Adrenal gland (tissue), 12 donors: Measurements from ENCODE around the gene STARD13. TPM values are rescaled to one million over a fixed set of nuclear protein-coding genes. Genes with fewer than 3 reads are reported as not detected.

Source experiments
- DNase-seq, 7 donors: peaks; one replicate each; pipeline ENCODE4 v3.0.0-alpha.2; 2019 to 2020
- H3K27ac ChIP-seq, 5 donors: fragments of 200-600 bp; sonication (generic) in 4 of 5; 1 replicate in 3 of 5; 2 replicates in 2 of 5; pipeline versions ENCODE4 v1.5.1 to v1.8.0; 2016 to 2020; ENCODE audit warnings: mild to moderate bottlenecking in 1 of 5
- H3K27me3 ChIP-seq: fragments of 200-600 bp; 2 replicates; pipeline ENCODE4 v1.8.0; 2021
- H3K36me3 ChIP-seq, 2 donors: fragments of 200-600 bp; replicated peaks in 1 of 2; 1 replicate in 1 of 2; 2 replicates in 1 of 2; pipeline versions ENCODE4 v1.5.1 to v1.8.0; 2018 to 2022
- H3K4me1 ChIP-seq, 2 donors: fragments of 200-600 bp; replicated peaks in 1 of 2; 1 replicate in 1 of 2; 2 replicates in 1 of 2; pipeline versions ENCODE4 v1.5.1 to v1.8.0; 2018 to 2021
- H3K4me3 ChIP-seq, 4 donors: fragments of 200-600 bp; sonication (generic) in 3 of 4; one replicate each; pipeline ENCODE4 v1.5.1; 2016 to 2018
- H3K9me3 ChIP-seq, 3 donors: fragments of 200-600 bp; sonication (generic) in 1 of 3; replicated peaks in 1 of 3; 1 replicate in 2 of 3; 2 replicates in 1 of 3; pipeline versions ENCODE4 v1.5.1 to v1.8.0; 2016 to 2021
- CTCF ChIP-seq, 6 experiments: fragments of 450-650 bp in 4 of 6; fragments of 200-600 bp in 2 of 6; sonication (generic) in 1 of 6; IDR thresholded peaks; 1 replicate in 5 of 6; 2 replicates in 1 of 6; pipeline versions ENCODE4 v1.5.1 to v1.8.0; 2016 to 2021; ENCODE audit warnings: antibody characterized with exemption in 6 of 6, mild to moderate bottlenecking in 2 of 6, moderate library complexity in 1 of 6
- POLR2A ChIP-seq, 2 donors: fragments of 450-650 bp; IDR thresholded peaks; one replicate each; pipeline ENCODE4 v1.6.1; 2017; ENCODE audit warnings: antibody characterized with exemption in 2 of 2, mild to moderate bottlenecking in 2 of 2, moderate library complexity in 1 of 2
- WGBS, 4 donors: extraction: QIAGEN DNeasy Blood & Tissue Kit in 2 of 4; methylation state at CpG; one replicate each; pipeline versions ENCODE4 v1.1.5 to v1.1.7; 2013 to 2017; 5-methylcytosine and 5-hydroxymethylcytosine counted together
- intact Hi-C, 2 donors: fragments of 100-400 bp; cut with DNase I; formaldehyde crosslinking; loops; one replicate each; pipeline versions ENCODE4 v1.14.1 to v1.15.0; 2022 to 2023
- polyA plus RNA-seq, 3 donors: library from polyadenylated mRNA; stranded (reverse); fragments of 200-250 nt in 2 of 3; fragments of 350-450 nt in 1 of 3; fragmentation: Illumina TruSeq in 1 of 3; extraction: RNeasy Lipid Tissue Mini Kit (QIAGEN cat#74804) in 1 of 3; gene quantifications; one replicate each; pipeline ENCODE4 v1.2.3, GENCODE V29; 2013 to 2014
- total RNA-seq, 9 donors: library from RNA; depleted of rRNA in 4 of 9; stranded (reverse); fragments of >200 nt in 4 of 9; fragments of 120-200 nt in 1 of 9; fragmentation: NEBNext Ultra II Directional in 1 of 9; extraction: Animal tissue kit (Norgen Biotek cat#: 25700) in 1 of 9; gene quantifications; one replicate each; pipeline versions ENCODE4 v1.1.0 to v1.2.4, GENCODE V29; 2013 to 2023
- donor health status: healthy with polysubstance abuse.
- donor health status: Bipolar disorder and iron deficiency.
- donor health status: DM: yes; HTN: yes; CAD: no.
- donor health status: DM: no; HTN: no; CAD: no.
- donor health status: DM: no; HTN: no; CAD: no.
- donor health status: DM: yes; HTN: yes; CAD: no.

The STARD13 gene
- total and polyA plus RNA-seq, 12 donors, result 10.5 to 79.8 (median 33.6) TPM

- DNase-seq, result no peak
- intact Hi-C loops, result no loop called here
- no peaks in the 10 kb centered on the region for H3K9me3 ChIP-seq
- WGBS, 4 donors, result 88 to 90% (median 88%) methylated on average over 7 of the region's 7 CpGs
- TF ChIP-seq POLR2A (IDR thresholded peaks at IDR 0.05) (no peak), CTCF (IDR thresholded peaks at IDR 0.05) (no peak)
- H3K4me1 ChIP-seq, result no peaks in the 10 kb centered on the region
- H3K27me3 ChIP-seq, result no peaks in the 10 kb centered on the region
- H3K27ac ChIP-seq, result no peak overlapping the region
- no peaks in the 10 kb centered on the region for H3K36me3 ChIP-seq
- no peak overlapping the region for H3K4me3 ChIP-seq
Measured at GRCh38 chr13:33053397-33054066, 232.0 kb downstream of the STARD13 start.
